MM.1S (cell line): Measurements from ENCODE around the gene ARHGAP26.
"Not testable (repeated sequence)": the region's sequence is repeated elsewhere in the genome, so short reads cannot be mapped to it uniquely, and the experiment has no call there.

Experiments
- DNase-seq: peaks from one replicate; pipeline ENCODE4 v3.0.0-alpha.2; 2015
- H2AFZ ChIP-seq: fragments of 300-600 bp; sonication (generic); 2 replicates; pipeline ENCODE4 v1.6.0; 2016; ENCODE audit warnings: antibody characterized with exemption, low read length
- H3F3A ChIP-seq: fragments of 300-600 bp; sonication (generic); 2 replicates; pipeline ENCODE4 v1.6.1; 2016; ENCODE audit warnings: mild to moderate bottlenecking, antibody characterized with exemption, low read length, moderate library complexity, mixed read lengths; ENCODE audit not compliant: insufficient read depth
- H3K27ac ChIP-seq: fragments of 300-600 bp; sonication (generic); 2 replicates; pipeline ENCODE4 v1.5.1; 2016; ENCODE audit warnings: mild to moderate bottlenecking, low read length
- H3K27me3 ChIP-seq: fragments of 300-600 bp; sonication (generic); replicated peaks from 2 replicates; pipeline ENCODE4 v1.6.0; 2016; ENCODE audit warnings: low read length; ENCODE audit not compliant: insufficient read depth
- H3K36me3 ChIP-seq: fragments of 300-600 bp; sonication (generic); replicated peaks from 2 replicates; pipeline ENCODE4 v1.6.1; 2016; ENCODE audit warnings: mild to moderate bottlenecking, low read length, mixed read lengths; ENCODE audit not compliant: insufficient read depth
- H3K4me1 ChIP-seq: fragments of 300-600 bp; sonication (generic); 2 replicates; pipeline ENCODE4 v1.6.1; 2016; ENCODE audit warnings: low read length, mixed read lengths
- H3K4me2 ChIP-seq: fragments of 300-600 bp; sonication (generic); 2 replicates; pipeline ENCODE4 v1.6.0; 2016; ENCODE audit warnings: low read depth, low read length
- H3K4me3 ChIP-seq: fragments of 300-600 bp; sonication (generic); 2 replicates; pipeline ENCODE4 v1.5.1; 2016; ENCODE audit warnings: low read length, mixed read lengths
- H3K79me2 ChIP-seq: fragments of 300-600 bp; sonication (generic); 2 replicates; pipeline ENCODE4 v1.6.1; 2016; ENCODE audit warnings: mixed run types, low read length, mixed read lengths
- H3K9ac ChIP-seq: fragments of 300-600 bp; sonication (generic); 2 replicates; pipeline ENCODE4 v1.6.1; 2016; ENCODE audit warnings: low read length, mixed read lengths
- H3K9me2 ChIP-seq: fragments of 300-600 bp; sonication (generic); replicated peaks from 2 replicates; pipeline ENCODE4 v1.6.1; 2016; ENCODE audit warnings: mild to moderate bottlenecking, low read length, mixed read lengths; ENCODE audit not compliant: insufficient read depth
- H3K9me3 ChIP-seq: fragments of 300-600 bp; sonication (generic); replicated peaks from 2 replicates; pipeline ENCODE4 v1.6.1; 2016; ENCODE audit warnings: mild to moderate bottlenecking, low read length, mixed read lengths; ENCODE audit not compliant: insufficient read depth
- H4K20me1 ChIP-seq: fragments of 300-600 bp; sonication (generic); 2 replicates; pipeline ENCODE4 v1.6.1; 2016; ENCODE audit warnings: mild to moderate bottlenecking, low read length, moderate library complexity, mixed read lengths; ENCODE audit not compliant: insufficient read depth
- CTCF ChIP-seq: fragments of 300-600 bp; sonication (generic); IDR thresholded peaks from 2 replicates; pipeline ENCODE4 v1.5.1; 2016; ENCODE audit warnings: antibody characterized with exemption, low read length, mixed read lengths
- EZH2 ChIP-seq: fragments of 300-600 bp; sonication (generic); optimal IDR thresholded peaks from 2 replicates; pipeline ENCODE3; 2017; ENCODE audit warnings: low read depth, mild to moderate bottlenecking, antibody characterized with exemption, low read length, mixed read lengths
- EZH2phosphoT487 ChIP-seq: fragments of 300-600 bp; sonication (generic); IDR thresholded peaks from 2 replicates; pipeline ENCODE4 v1.6.1; 2018; ENCODE audit warnings: antibody characterized with exemption, low read length

The ARHGAP26 gene

GRCh38 chr5:142994218-142994617, 224.0 kb downstream of the ARHGAP26 start:
- Histone ChIP-seq H3K4me3 (no peak overlapping the region), H3K9ac (no peak overlapping the region), H3K4me1 (no peaks in the 10 kb centered on the region), H3K27ac (no peak overlapping the region), H3F3A (no peaks in the 10 kb centered on the region), H3K4me2 (no peak overlapping the region), H3K27me3 (no peaks in the 10 kb centered on the region), H3K9me2 (no peaks in the 10 kb centered on the region), H3K79me2 (no peaks in the 10 kb centered on the region), H3K9me3 (no peaks in the 10 kb centered on the region), H3K36me3 (no peaks in the 10 kb centered on the region), H4K20me1 (no peaks in the 10 kb centered on the region), H2AFZ (no peak overlapping the region)
- no peak for DNase-seq
- TF ChIP-seq EZH2 (no peak), EZH2phosphoT487 (no peak), CTCF (no peak)

GRCh38 chr5:142995621-142996020, 225.4 kb downstream of the ARHGAP26 start:
- not testable (repeated sequence) for H3K27me3 ChIP-seq, H3K79me2 ChIP-seq, H3K4me2 ChIP-seq, H3K4me3 ChIP-seq, H3K9me3 ChIP-seq, DNase-seq, H3F3A ChIP-seq, H3K36me3 ChIP-seq, H2AFZ ChIP-seq, H3K9ac ChIP-seq, H3K27ac ChIP-seq, H3K9me2 ChIP-seq, H4K20me1 ChIP-seq, H3K4me1 ChIP-seq

DNA sequence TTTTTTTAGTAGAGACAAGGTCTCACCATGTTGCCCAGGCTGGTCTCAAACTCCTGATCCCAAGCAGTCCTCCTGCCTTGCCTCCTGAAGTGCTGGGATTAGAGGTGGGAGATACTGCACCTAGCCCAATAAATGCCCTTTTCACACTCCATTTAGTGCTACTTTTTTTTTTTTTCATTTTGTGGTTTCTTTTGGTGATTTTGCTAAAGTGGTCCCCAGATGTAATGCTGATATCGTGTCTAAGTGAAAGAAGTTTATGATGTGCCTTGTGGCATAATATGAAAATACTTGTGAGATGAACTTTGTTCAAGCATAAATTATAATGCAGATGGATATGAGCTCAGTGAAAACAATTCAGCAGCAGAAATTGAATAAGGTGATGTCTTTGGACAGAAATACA, 227.4 kb downstream of the ARHGAP26 start:
- Histone ChIP-seq H2AFZ (no peak overlapping the region), H3K4me1 (peaks cover under 1% of the 10 kb centered on the region; the same call in 1 of the 2 replicates), H3K79me2 (no peaks in the 10 kb centered on the region), H3K9ac (no peak overlapping the region), H3K36me3 (no peaks in the 10 kb centered on the region), H3K9me3 (no peaks in the 10 kb centered on the region), H3F3A (no peaks in the 10 kb centered on the region), H3K4me2 (no peak overlapping the region), H4K20me1 (no peaks in the 10 kb centered on the region), H3K27me3 (no peaks in the 10 kb centered on the region), H3K4me3 (no peak overlapping the region), H3K9me2 (no peaks in the 10 kb centered on the region), H3K27ac (no peak overlapping the region)
- no peak for DNase-seq
- TF ChIP-seq EZH2 (no peak), EZH2phosphoT487 (no peak), CTCF (no peak)

- Histone ChIP-seq H3K4me3 (no peak overlapping the region), H3K4me1 (peaks cover 5% of the 10 kb centered on the region; the same call in 1 of the 2 replicates), H3F3A (no peaks in the 10 kb centered on the region), H3K9me3 (no peaks in the 10 kb centered on the region), H3K9ac (no peak overlapping the region), H3K27me3 (no peaks in the 10 kb centered on the region), H2AFZ (no peak overlapping the region), H3K27ac (no peak overlapping the region), H3K79me2 (no peaks in the 10 kb centered on the region), H4K20me1 (no peaks in the 10 kb centered on the region), H3K9me2 (no peaks in the 10 kb centered on the region), H3K36me3 (no peaks in the 10 kb centered on the region), H3K4me2 (no peak overlapping the region)
- no peak for DNase-seq
- no peak for TF ChIP-seq EZH2phosphoT487
- TF ChIP-seq EZH2 = no peak
- TF ChIP-seq CTCF = no peak
Measured at GRCh38 chr5:142998316-142999020, 228.3 kb downstream of the ARHGAP26 start.

- H3K4me1 ChIP-seq = peaks cover 11% of the 10 kb centered on the region; the same call in 1 of the 2 replicates
- not testable (repeated sequence) for DNase-seq
Measured at GRCh38 chr5:143000551-143000950, 230.4 kb downstream of the ARHGAP26 start.

More at GRCh38 chr5:143000551-143000950, 230.4 kb downstream of the ARHGAP26 start:
- not testable (repeated sequence) for H3K79me2 ChIP-seq, H3F3A ChIP-seq, H3K9ac ChIP-seq, H2AFZ ChIP-seq, H3K9me3 ChIP-seq, H4K20me1 ChIP-seq, H3K27ac ChIP-seq, H3K4me3 ChIP-seq, H3K4me2 ChIP-seq, H3K27me3 ChIP-seq, H3K9me2 ChIP-seq, H3K36me3 ChIP-seq
